HG02759 (cell line): ENCODE measurements around the gene TBCD.

Source experiments
- ATAC-seq: cut with Tn5 transposase; IDR thresholded peaks from one replicate; pipeline ENCODE4 v1.9.1; 2021; ENCODE audit warnings: mild to moderate bottlenecking, moderate library complexity; ENCODE audit not compliant: unreplicated experiment

The TBCD gene

GRCh38 chr17:82882715-82883418 is 131.0 kb downstream of the TBCD start:
- ATAC-seq: no peak

- ATAC-seq: no peak
Measured at GRCh38 chr17:82883419-82884031, 131.7 kb downstream of the TBCD start.

GRCh38 chr17:82884341-82884969 is 132.6 kb downstream of the TBCD start:
- ATAC-seq: no peak

- no peak for ATAC-seq
Measured at GRCh38 chr17:82884970-82885353, 133.1 kb downstream of the TBCD start.

- ATAC-seq: no peak
Measured at GRCh38 chr17:82887255-82888164, 135.6 kb downstream of the TBCD start.

- ATAC-seq: no peak
Measured at GRCh38 chr17:82888583-82889495, 137.0 kb downstream of the TBCD start.

GRCh38 chr17:82889496-82890338 is 137.9 kb downstream of the TBCD start:
- ATAC-seq: no peak

GRCh38 chr17:82890339-82890730 is 138.5 kb downstream of the TBCD start:
- ATAC-seq: no peak

- no peak for ATAC-seq
Measured at GRCh38 chr17:82890926-82891678, 139.2 kb downstream of the TBCD start.

GRCh38 chr17:82891911-82892310 is 140.0 kb downstream of the TBCD start:
- no peak for ATAC-seq

GRCh38 chr17:82892899-82893565 is 141.2 kb downstream of the TBCD start:
- no peak for ATAC-seq

GRCh38 chr17:82893779-82894178 is 141.9 kb downstream of the TBCD start:
- no peak for ATAC-seq

- no peak for ATAC-seq
Measured at GRCh38 chr17:82894389-82894788, 142.5 kb downstream of the TBCD start.

- no peak for ATAC-seq
Measured at GRCh38 chr17:82895087-82895486, 143.2 kb downstream of the TBCD start.

GRCh38 chr17:82896071-82897000 is 144.5 kb downstream of the TBCD start:
- ATAC-seq: no peak

- ATAC-seq: no peak
Measured at GRCh38 chr17:82897514-82898249, 145.8 kb downstream of the TBCD start.
